HepG2 (cell line): ENCODE data around the gene PRPSAP1. TPM values are rescaled to one million over a fixed set of nuclear protein-coding genes. Genes with fewer than 3 reads are reported as not detected.

Experiments used
- AKNA ChIP-seq: sonication (generic); formaldehyde crosslinking; IDR thresholded peaks from 2 replicates; pipeline ENCODE4 v1.4.0; 2020; ENCODE audit warnings: missing genetic modification reagents, borderline replicate concordance
- ELF1 ChIP-seq: sonication (generic); formaldehyde crosslinking; IDR thresholded peaks from 2 replicates; pipeline ENCODE4 v1.4.0; 2020; ENCODE audit warnings: missing genetic modification reagents
- EZH2 ChIP-seq: conservative IDR thresholded peaks from 2 replicates; pipeline ENCODE4 v1.6.1; 2012; ENCODE audit warnings: mild to moderate bottlenecking, low read depth, low read length, moderate library complexity
- GABPA ChIP-seq, 2 experiments: IDR thresholded peaks; 2 replicates each; pipeline ENCODE4 v1.6.1; 2011 to 2016; ENCODE audit warnings: low read depth in 2 of 2, low read length in 1 of 2, missing biosample characterization in 1 of 2, missing genetic modification characterization in 1 of 2
- IKZF1 ChIP-seq: fragments of 450-650 bp; IDR thresholded peaks from 2 replicates; pipeline ENCODE4 v1.7.1; 2016
- MXI1 ChIP-seq: IDR thresholded peaks from 3 replicates; pipeline ENCODE4 v1.6.1; 2012; ENCODE audit warnings: low read depth, low read length, inconsistent platforms, borderline replicate concordance
- NCOR1 ChIP-seq: fragments of 200-600 bp; sonication (generic); IDR thresholded peaks from 2 replicates; pipeline ENCODE4 v1.7.0; 2017; ENCODE audit warnings: antibody characterized with exemption, low read length, borderline replicate concordance
- ONECUT2 ChIP-seq: sonication (generic); formaldehyde crosslinking; IDR thresholded peaks from 2 replicates; pipeline ENCODE4 v1.4.0; 2020; ENCODE audit warnings: missing genetic modification reagents
- PTBP1 ChIP-seq: fragments of 200-400 bp; formaldehyde crosslinking; IDR thresholded peaks from 2 replicates; pipeline ENCODE4 v1.6.1; 2018; ENCODE audit warnings: low read length, low read depth; ENCODE audit not compliant: poor library complexity, severe bottlenecking
- SIX1 ChIP-seq: sonication (generic); formaldehyde crosslinking; IDR thresholded peaks from 2 replicates; pipeline ENCODE4 v1.4.0; 2020; ENCODE audit warnings: missing genetic modification reagents, borderline replicate concordance
- TGIF2 ChIP-seq: IDR thresholded peaks from 2 replicates; pipeline ENCODE4 v1.6.1; 2016; ENCODE audit warnings: control low read depth, missing compliant biosample characterization
- ZFAT ChIP-seq: sonication (generic); formaldehyde crosslinking; conservative IDR thresholded peaks from 2 replicates; pipeline ENCODE4 v1.8.1; 2023; ENCODE audit warnings: missing genetic modification reagents, inconsistent platforms
- ZMYM3 ChIP-seq: sonication (generic); formaldehyde crosslinking; IDR thresholded peaks from 2 replicates; pipeline ENCODE4 v1.5.1; 2020; ENCODE audit warnings: mild to moderate bottlenecking, missing genetic modification reagents
- ZSCAN9 ChIP-seq: IDR thresholded peaks from 2 replicates; pipeline ENCODE4 v1.6.1; 2016; ENCODE audit warnings: borderline replicate concordance
- polyA plus RNA-seq, 8 experiments: library from polyadenylated mRNA; depleted of rRNA in 3 of 8; stranded (reverse) in 7 of 8; unstranded in 1 of 8; fragments of >200 nt; fragmentation: Illumina TruSeq in 4 of 8; extraction: Trizol in 4 of 8; gene quantifications; 2 replicates each; pipeline versions ENCODE4 v1.2.1 to v1.2.3, GENCODE V29; 2011 to 2016; ENCODE audit warnings: low read depth in 4 of 8, missing spikeins in 1 of 8, mixed read lengths in 1 of 8; ENCODE audit not compliant: insufficient read depth in 1 of 8
- total RNA-seq, 5 experiments: library from RNA; depleted of rRNA; stranded (reverse); fragments of >200 nt; fragmentation: Illumina TruSeq; extraction: Trizol; gene quantifications; 2 replicates each; pipeline ENCODE4 v1.2.3, GENCODE V29; 2016; ENCODE audit warnings: low read depth in 1 of 5
- TF ChIP-seq, protein P1 (sequence below): IDR thresholded peaks from 2 replicates; pipeline ENCODE4 v1.6.1; 2016
- TF ChIP-seq, protein P2 (sequence below): sonication (generic); formaldehyde crosslinking; IDR thresholded peaks from 2 replicates; pipeline ENCODE4 v1.9.0; 2021; ENCODE audit warnings: missing genetic modification reagents, mild to moderate bottlenecking, borderline replicate concordance
- TF ChIP-seq, protein P3 (sequence below), 2 experiments: sonication (generic) in 1 of 2; formaldehyde crosslinking in 1 of 2; IDR thresholded peaks; 2 replicates each; pipeline versions ENCODE4 v1.5.1 to v1.6.1; 2011 to 2020; ENCODE audit warnings: borderline replicate concordance in 1 of 2, low read depth in 1 of 2, low read length in 1 of 2, mild to moderate bottlenecking in 1 of 2, missing genetic modification reagents in 1 of 2, moderate library complexity in 1 of 2

PRPSAP1 gene
- total and polyA plus RNA-seq, 2 of the 13 experiments (the other 11 are each of a cell fraction or from before 2014, with no cell fraction given): 91.1 to 314 TPM

DNA sequence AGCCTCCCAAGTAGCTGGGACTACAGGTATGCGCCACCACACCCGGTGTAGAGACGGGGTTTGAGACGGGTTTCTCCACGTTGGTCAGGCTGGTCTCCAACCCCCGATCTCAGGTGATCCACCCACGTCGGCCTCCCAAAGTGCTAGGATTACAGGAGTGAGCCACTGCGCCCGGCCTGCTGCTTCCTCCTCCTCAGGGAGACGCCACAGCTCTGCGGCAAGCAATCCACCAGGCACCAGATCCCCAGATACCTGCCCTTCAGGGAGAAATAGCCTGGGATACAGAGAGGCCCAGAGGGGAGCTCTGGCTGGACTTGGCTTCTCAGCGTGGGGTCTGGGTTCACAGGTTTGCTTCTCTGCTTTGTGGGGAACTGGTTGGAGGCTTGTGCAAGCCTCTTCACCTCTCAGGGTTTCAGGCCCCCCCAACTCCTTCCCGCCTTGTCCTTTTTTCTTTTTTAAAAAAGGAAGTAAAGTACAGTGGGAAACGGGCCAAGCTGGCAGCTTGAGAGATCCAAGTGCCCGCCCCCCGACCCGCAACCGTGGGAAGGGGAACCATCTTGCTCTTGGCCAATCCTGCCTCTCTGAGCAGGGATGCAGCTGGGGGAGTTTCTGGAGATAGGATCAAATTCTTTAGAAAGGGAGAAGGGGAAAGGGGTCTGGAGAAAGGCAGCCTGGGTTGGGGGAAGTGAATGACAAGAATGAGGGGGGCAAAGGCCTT, 28.1 kb upstream of the PRPSAP1 start (continued):
- TF ChIP-seq, protein P1, sequence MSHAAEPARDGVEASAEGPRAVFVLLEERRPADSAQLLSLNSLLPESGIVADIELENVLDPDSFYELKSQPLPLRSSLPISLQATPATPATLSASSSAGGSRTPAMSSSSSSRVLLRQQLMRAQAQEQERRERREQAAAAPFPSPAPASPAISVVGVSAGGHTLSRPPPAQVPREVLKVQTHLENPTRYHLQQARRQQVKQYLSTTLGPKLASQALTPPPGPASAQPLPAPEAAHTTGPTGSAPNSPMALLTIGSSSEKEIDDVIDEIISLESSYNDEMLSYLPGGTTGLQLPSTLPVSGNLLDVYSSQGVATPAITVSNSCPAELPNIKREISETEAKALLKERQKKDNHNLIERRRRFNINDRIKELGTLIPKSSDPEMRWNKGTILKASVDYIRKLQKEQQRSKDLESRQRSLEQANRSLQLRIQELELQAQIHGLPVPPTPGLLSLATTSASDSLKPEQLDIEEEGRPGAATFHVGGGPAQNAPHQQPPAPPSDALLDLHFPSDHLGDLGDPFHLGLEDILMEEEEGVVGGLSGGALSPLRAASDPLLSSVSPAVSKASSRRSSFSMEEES (CRISPR knock-in tag): no peak
- TF ChIP-seq NCOR1: peak; percentile 80; the same call in 1 of the 2 replicates
- no peak; the same call in 1 of the 2 replicates for TF ChIP-seq ONECUT2 (CRISPR knock-in tag)
- TF ChIP-seq PTBP1: no peak
- no peak for TF ChIP-seq IKZF1
- TF ChIP-seq, protein P2, sequence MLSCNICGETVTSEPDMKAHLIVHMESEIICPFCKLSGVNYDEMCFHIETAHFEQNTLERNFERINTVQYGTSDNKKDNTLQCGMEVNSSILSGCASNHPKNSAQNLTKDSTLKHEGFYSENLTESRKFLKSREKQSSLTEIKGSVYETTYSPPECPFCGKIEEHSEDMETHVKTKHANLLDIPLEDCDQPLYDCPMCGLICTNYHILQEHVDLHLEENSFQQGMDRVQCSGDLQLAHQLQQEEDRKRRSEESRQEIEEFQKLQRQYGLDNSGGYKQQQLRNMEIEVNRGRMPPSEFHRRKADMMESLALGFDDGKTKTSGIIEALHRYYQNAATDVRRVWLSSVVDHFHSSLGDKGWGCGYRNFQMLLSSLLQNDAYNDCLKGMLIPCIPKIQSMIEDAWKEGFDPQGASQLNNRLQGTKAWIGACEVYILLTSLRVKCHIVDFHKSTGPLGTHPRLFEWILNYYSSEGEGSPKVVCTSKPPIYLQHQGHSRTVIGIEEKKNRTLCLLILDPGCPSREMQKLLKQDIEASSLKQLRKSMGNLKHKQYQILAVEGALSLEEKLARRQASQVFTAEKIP (CRISPR knock-in tag): no peak
- TF ChIP-seq MXI1: no peak
- TF ChIP-seq GABPA (IDR thresholded peaks at IDR 0.05; ENCODE audit: low read depth, low read length): no peak
- TF ChIP-seq GABPA (CRISPR knock-in tag; IDR thresholded peaks at IDR 0.05; ENCODE audit: low read depth): peak; percentile 22; the same call in 1 of the 2 replicates
- peak; percentile 91 for TF ChIP-seq ZMYM3
- TF ChIP-seq, protein P3, sequence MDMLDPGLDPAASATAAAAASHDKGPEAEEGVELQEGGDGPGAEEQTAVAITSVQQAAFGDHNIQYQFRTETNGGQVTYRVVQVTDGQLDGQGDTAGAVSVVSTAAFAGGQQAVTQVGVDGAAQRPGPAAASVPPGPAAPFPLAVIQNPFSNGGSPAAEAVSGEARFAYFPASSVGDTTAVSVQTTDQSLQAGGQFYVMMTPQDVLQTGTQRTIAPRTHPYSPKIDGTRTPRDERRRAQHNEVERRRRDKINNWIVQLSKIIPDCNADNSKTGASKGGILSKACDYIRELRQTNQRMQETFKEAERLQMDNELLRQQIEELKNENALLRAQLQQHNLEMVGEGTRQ (IDR thresholded peaks at IDR 0.05; ENCODE audit: low read depth, low read length): no peak
- TF ChIP-seq, protein P3 (CRISPR knock-in tag; IDR thresholded peaks at IDR 0.05; ENCODE audit: borderline replicate concordance): no peak
- TF ChIP-seq ELF1 (CRISPR knock-in tag): no peak
- TF ChIP-seq EZH2: no peak
- TF ChIP-seq TGIF2 (CRISPR knock-in tag): peak; percentile 78
- no peak for TF ChIP-seq ZSCAN9
- TF ChIP-seq SIX1 (CRISPR knock-in tag): no peak
- TF ChIP-seq ZFAT (CRISPR knock-in tag): 0 out of 2 replicates have a peak, but pooled peaks have one; percentile 56
- TF ChIP-seq AKNA: no peak
